GM06990 (cell line): ENCODE results near the gene NIPSNAP3A.

Experiments
- DNase-seq: peaks from one replicate; pipeline ENCODE4 v3.0.0-alpha.2; 2011; ENCODE audit not compliant: insufficient read length; ENCODE audit errors: extremely low read depth
- H3K27me3 ChIP-seq: replicated peaks from 2 replicates; pipeline ENCODE4 v1.6.0; 2011; ENCODE audit warnings: low read length; ENCODE audit not compliant: control insufficient read depth, insufficient read depth
- H3K36me3 ChIP-seq: 2 replicates; pipeline ENCODE4 v1.5.1; 2011; ENCODE audit warnings: low read length; ENCODE audit not compliant: control insufficient read depth, insufficient read depth
- H3K4me3 ChIP-seq: replicated peaks from 2 replicates; pipeline ENCODE4 v1.5.1; 2011; ENCODE audit warnings: low read depth, mild to moderate bottlenecking, control low read depth, low read length
- CTCF ChIP-seq: IDR thresholded peaks from 2 replicates; pipeline ENCODE4 v1.5.1; 2011; ENCODE audit warnings: low read length, control low read depth, mild to moderate bottlenecking, inconsistent platforms; ENCODE audit not compliant: insufficient read depth, poor library complexity, severe bottlenecking

NIPSNAP3A gene

GRCh38 chr9:104775976-104776375 is 28.5 kb downstream of the NIPSNAP3A start:
- Histone ChIP-seq H3K4me3 (no peak overlapping the region), H3K27me3 (no peaks in the 10 kb centered on the region), H3K36me3 (no peaks in the 10 kb centered on the region)
- TF ChIP-seq CTCF, result no peak
- no peak for DNase-seq

GRCh38 chr9:104776797-104777196 is 29.3 kb downstream of the NIPSNAP3A start:
- no peak for TF ChIP-seq CTCF
- no peak for DNase-seq
- Histone ChIP-seq H3K36me3 (no peaks in the 10 kb centered on the region), H3K4me3 (no peak overlapping the region), H3K27me3 (no peaks in the 10 kb centered on the region)

- H3K4me3 ChIP-seq, result no peak overlapping the region
- DNase-seq, result no peak
- no peaks in the 10 kb centered on the region for H3K27me3 ChIP-seq
- no peak for TF ChIP-seq CTCF
- H3K36me3 ChIP-seq, result no peaks in the 10 kb centered on the region
Measured at GRCh38 chr9:104778802-104779201, 31.3 kb downstream of the NIPSNAP3A start.

- TF ChIP-seq CTCF, result no peak
- no peak for DNase-seq
- H3K27me3 ChIP-seq, result no peaks in the 10 kb centered on the region
- no peaks in the 10 kb centered on the region for H3K36me3 ChIP-seq
- no peak overlapping the region for H3K4me3 ChIP-seq
Measured at GRCh38 chr9:104779334-104779733, 31.9 kb downstream of the NIPSNAP3A start.

GRCh38 chr9:104779946-104780535 is 32.6 kb downstream of the NIPSNAP3A start:
- no peaks in the 10 kb centered on the region for H3K27me3 ChIP-seq
- DNase-seq, result no peak
- no peak overlapping the region for H3K4me3 ChIP-seq
- no peaks in the 10 kb centered on the region for H3K36me3 ChIP-seq
- TF ChIP-seq CTCF, result no peak
